Activated gamma-delta T cell treated with Interleukin-2 at 50 U/mL for 16 hours (primary cell): ENCODE results near the gene RBKS.

ENCODE experiments used
- DNase-seq: peaks from one replicate; pipeline ENCODE4 v3.0.0-alpha.2; 2020

Gene RBKS

GRCh38 chr2:27890146-27890923 is at the start of gene RBKS, which contains the start of gene BABAM2:
Gene RBKS, minus strand, starts transcription at chr2:27890387. Its CDS starts 42 bp downstream, at chr2:27890345.
Gene BABAM2, plus strand, starts transcription at chr2:27890729. Its CDS starts 3,828 bp downstream, at chr2:27894557.
- DNase-seq = peak; percentile 88

- no peak for DNase-seq
Measured at GRCh38 chr2:27935026-27935425, 44.8 kb upstream of the RBKS start.

- no peak for DNase-seq
Measured at GRCh38 chr2:27932396-27932795, 42.2 kb upstream of the RBKS start.

- no peak for DNase-seq
Measured at GRCh38 chr2:27931361-27931950, 41.3 kb upstream of the RBKS start.

GRCh38 chr2:27929916-27930486 is 39.8 kb upstream of the RBKS start:
- DNase-seq = no peak

- no peak for DNase-seq
Measured at GRCh38 chr2:27925766-27926472, 35.7 kb upstream of the RBKS start.

GRCh38 chr2:27922842-27923241 is 32.7 kb upstream of the RBKS start:
- no peak for DNase-seq

GRCh38 chr2:27921880-27922547 is 31.8 kb upstream of the RBKS start:
- no peak for DNase-seq

GRCh38 chr2:27921424-27921823 is 31.2 kb upstream of the RBKS start:
- no peak for DNase-seq

GRCh38 chr2:27920148-27920885 is 30.1 kb upstream of the RBKS start:
- DNase-seq = no peak

- DNase-seq = no peak
Measured at GRCh38 chr2:27916293-27916995, 26.3 kb upstream of the RBKS start.

- DNase-seq = no peak
Measured at GRCh38 chr2:27915874-27916273, 25.7 kb upstream of the RBKS start.

- DNase-seq = no peak
Measured at GRCh38 chr2:27915191-27915590, 25.0 kb upstream of the RBKS start.

GRCh38 chr2:27914805-27915175 is 24.6 kb upstream of the RBKS start:
- no peak for DNase-seq

GRCh38 chr2:27914041-27914804 is 24.0 kb upstream of the RBKS start:
- DNase-seq = no peak

- no peak for DNase-seq
Measured at GRCh38 chr2:27912512-27912911, 22.3 kb upstream of the RBKS start.

- no peak for DNase-seq
Measured at GRCh38 chr2:27911458-27912210, 21.4 kb upstream of the RBKS start.

- DNase-seq = no peak
Measured at GRCh38 chr2:27909901-27910300, 19.7 kb upstream of the RBKS start.

GRCh38 chr2:27907547-27907946 is 17.4 kb upstream of the RBKS start:
- DNase-seq = no peak

GRCh38 chr2:27906074-27906473 is 15.9 kb upstream of the RBKS start:
- no peak for DNase-seq
